Heart left ventricle (tissue), 16 donors: Measurements from ENCODE around the gene PLPP3. TPM values are rescaled to one million over a fixed set of nuclear protein-coding genes. Genes with fewer than 3 reads are reported as not detected.

Source experiments
- ATAC-seq, 4 donors: fragments of 200-7000 bp; cut with Tn5 transposase; one replicate each; pipeline ENCODE4 v1.9.1; 2020 to 2022; ENCODE audit warnings: moderate library complexity in 4 of 4, mild to moderate bottlenecking in 3 of 4, moderate number of reproducible peaks in 1 of 4
- DNase-seq, 5 donors: peaks; one replicate each; pipeline ENCODE4 v3.0.0-alpha.2; 2020
- H3K27ac ChIP-seq, 12 donors: fragments of 200-600 bp; sonication (generic) in 4 of 12; one replicate each; pipeline versions ENCODE4 v1.5.0 to v1.8.0; 2016 to 2022; ENCODE audit warnings: mild to moderate bottlenecking in 2 of 12
- H3K27me3 ChIP-seq, 9 donors: fragments of 200-600 bp; sonication (generic) in 2 of 9; one replicate each; pipeline versions ENCODE4 v1.5.1 to v1.8.0; 2016 to 2022; ENCODE audit warnings: mild to moderate bottlenecking in 3 of 9
- H3K36me3 ChIP-seq, 9 donors: fragments of 200-600 bp; sonication (generic) in 2 of 9; one replicate each; pipeline versions ENCODE4 v1.5.0 to v1.8.0; 2018 to 2022; ENCODE audit warnings: mild to moderate bottlenecking in 2 of 9
- H3K4me1 ChIP-seq, 12 donors: fragments of 200-600 bp; sonication (generic) in 4 of 12; one replicate each; pipeline versions ENCODE4 v1.5.0 to v1.8.0; 2016 to 2022; ENCODE audit warnings: mild to moderate bottlenecking in 3 of 12
- H3K4me3 ChIP-seq, 12 donors: fragments of 200-600 bp; sonication (generic) in 4 of 12; one replicate each; pipeline versions ENCODE4 v1.5.0 to v1.8.0; 2017 to 2022; ENCODE audit warnings: mild to moderate bottlenecking in 9 of 12, moderate library complexity in 4 of 12
- H3K9me3 ChIP-seq, 12 donors: fragments of 200-600 bp; sonication (generic) in 4 of 12; one replicate each; pipeline versions ENCODE4 v1.5.0 to v1.8.0; 2016 to 2022; ENCODE audit warnings: mild to moderate bottlenecking in 1 of 12
- POLR2A ChIP-seq, 2 donors: fragments of 450-650 bp; IDR thresholded peaks; one replicate each; pipeline ENCODE4 v1.6.1; 2017; ENCODE audit warnings: antibody characterized with exemption in 2 of 2, mild to moderate bottlenecking in 2 of 2, moderate library complexity in 2 of 2
- WGBS, 4 donors: extraction: QIAGEN DNeasy Blood & Tissue Kit in 2 of 4; methylation state at CpG; one replicate each; pipeline versions ENCODE4 v1.1.5 to v1.1.7; 2013 to 2018; 5-methylcytosine and 5-hydroxymethylcytosine counted together
- intact Hi-C, 10 donors: fragments of 100-400 bp; cut with DNase I; formaldehyde crosslinking; loops; one replicate each; pipeline versions ENCODE4 v1.11.1 to v1.14.2; 2022
- polyA plus RNA-seq, 2 donors: library from polyadenylated mRNA; stranded (reverse); fragments of 200-250 nt; gene quantifications; one replicate each; pipeline ENCODE4 v1.2.3, GENCODE V29; 2013
- total RNA-seq, 9 donors: library from RNA; depleted of rRNA in 2 of 9; stranded (reverse); fragments of >200 nt in 2 of 9; fragmentation: NEBNext Ultra II Directional in 3 of 9; extraction: Animal tissue kit (Norgen Biotek cat#: 25700) in 3 of 9; gene quantifications; one replicate each; pipeline versions ENCODE4 v1.1.0 to v1.2.4, GENCODE V29; 2016 to 2023
- TF ChIP-seq, protein P1 (sequence below), 12 donors: fragments of 200-600 bp; sonication (generic) in 4 of 12; IDR thresholded peaks; one replicate each; pipeline versions ENCODE4 v1.5.0 to v1.8.0; 2018 to 2022; ENCODE audit warnings: antibody characterized with exemption in 12 of 12, mild to moderate bottlenecking in 5 of 12
- donor health status: ischemic (EF 13 %, LVEDD 7.1; RV severe dilation, severe dysfunction).
- donor health status: healthy with polysubstance abuse.
- donor health status: DM: no; HTN: yes; CAD: no.
- donor health status: DM: no; HTN: no; CAD: no.
- donor health status: ischemic (EF 25% LVEDD 6.9; RV normal size, moderate dysfunction).
- donor health status: ischemic (EF 25% LVEDD 5.7; RV mildly dilated, moderate dysfunction).
- donor health status: healthy.
- donor health status: DM: yes; HTN: yes; CAD: no.
- donor health status: ischemic (EF 35%, LVEDD 5.7; RV mildly dilated, moderate dysfunction).
- donor health status: nonischemic (EF 11% LVEDD 7.7; RV severe dilation, severe dysfunction).
- donor health status: DM: yes; HTN: yes; CAD: no.
- donor health status: PGD.
- donor health status: ischemic (EF 29% LVEDD 5.4; RV normal size, mild dysfunction).
- donor health status: nonischemic (EF 23%, LVEDD 6.1; RV moderate dilation, normal function).

Gene PLPP3
- total and polyA plus RNA-seq, 11 donors = 17.1 to 221 (median 89.9) TPM

DNA sequence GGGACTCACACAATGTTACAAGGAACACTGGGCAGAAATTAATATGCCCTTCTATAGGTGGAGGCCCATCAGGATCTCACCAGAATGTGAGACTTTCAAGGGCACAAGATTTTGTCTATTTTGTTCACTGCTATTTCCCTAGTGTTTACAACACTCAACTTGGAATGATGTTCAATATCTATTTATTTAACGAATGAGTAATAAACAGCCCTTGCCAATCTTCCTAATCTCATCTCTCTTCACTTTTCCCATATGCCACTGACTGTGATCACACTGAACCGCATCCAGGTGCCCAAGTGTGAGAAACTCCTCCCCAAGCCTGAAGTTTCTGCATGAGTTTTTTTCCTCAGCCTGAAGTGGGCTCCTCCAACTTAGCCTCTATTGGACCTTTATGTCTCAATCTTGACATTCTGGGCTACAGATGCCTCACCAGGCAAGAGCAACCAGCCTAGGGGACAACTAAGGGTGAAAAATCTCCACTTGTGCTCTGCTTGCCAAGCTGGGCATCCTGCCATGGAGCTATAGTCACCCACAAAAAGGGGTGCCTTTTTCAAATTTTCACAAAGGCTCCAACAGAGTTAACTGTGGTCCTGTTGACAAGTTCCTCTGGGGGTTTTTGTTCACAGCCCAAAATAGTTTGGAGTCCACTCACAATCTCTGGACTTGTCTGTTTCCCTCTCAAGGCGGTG, 105.6 kb downstream of the PLPP3 start:
- TF ChIP-seq, protein P1, sequence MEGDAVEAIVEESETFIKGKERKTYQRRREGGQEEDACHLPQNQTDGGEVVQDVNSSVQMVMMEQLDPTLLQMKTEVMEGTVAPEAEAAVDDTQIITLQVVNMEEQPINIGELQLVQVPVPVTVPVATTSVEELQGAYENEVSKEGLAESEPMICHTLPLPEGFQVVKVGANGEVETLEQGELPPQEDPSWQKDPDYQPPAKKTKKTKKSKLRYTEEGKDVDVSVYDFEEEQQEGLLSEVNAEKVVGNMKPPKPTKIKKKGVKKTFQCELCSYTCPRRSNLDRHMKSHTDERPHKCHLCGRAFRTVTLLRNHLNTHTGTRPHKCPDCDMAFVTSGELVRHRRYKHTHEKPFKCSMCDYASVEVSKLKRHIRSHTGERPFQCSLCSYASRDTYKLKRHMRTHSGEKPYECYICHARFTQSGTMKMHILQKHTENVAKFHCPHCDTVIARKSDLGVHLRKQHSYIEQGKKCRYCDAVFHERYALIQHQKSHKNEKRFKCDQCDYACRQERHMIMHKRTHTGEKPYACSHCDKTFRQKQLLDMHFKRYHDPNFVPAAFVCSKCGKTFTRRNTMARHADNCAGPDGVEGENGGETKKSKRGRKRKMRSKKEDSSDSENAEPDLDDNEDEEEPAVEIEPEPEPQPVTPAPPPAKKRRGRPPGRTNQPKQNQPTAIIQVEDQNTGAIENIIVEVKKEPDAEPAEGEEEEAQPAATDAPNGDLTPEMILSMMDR (IDR thresholded peaks at IDR 0.05) = no peak
- no peak for TF ChIP-seq POLR2A (IDR thresholded peaks at IDR 0.05)
- no peak for ATAC-seq
- Histone ChIP-seq H3K27ac (peak overlapping the region in 1 of 12 donors; percentile 10), H3K9me3 (no peaks in the 10 kb centered on the region), H3K4me3 (no peak overlapping the region), H3K4me1 (peaks cover 0 to 60% (median 13%) of the 10 kb centered on the region in 12 donors), H3K27me3 (peaks cover 0 to 4% (median 0%) of the 10 kb centered on the region in 9 donors), H3K36me3 (no peaks in the 10 kb centered on the region)
- DNase-seq = no peak
- WGBS, 4 donors = 69 to 72% (median 71%) methylated on average over 3 of the region's 3 CpGs
- intact Hi-C loops = loop anchor here in 1 of 10 donors (10.0 kb wide), 1 partner anchor 101 kb away; the partner anchor contains the start of gene PLPP3

DNA sequence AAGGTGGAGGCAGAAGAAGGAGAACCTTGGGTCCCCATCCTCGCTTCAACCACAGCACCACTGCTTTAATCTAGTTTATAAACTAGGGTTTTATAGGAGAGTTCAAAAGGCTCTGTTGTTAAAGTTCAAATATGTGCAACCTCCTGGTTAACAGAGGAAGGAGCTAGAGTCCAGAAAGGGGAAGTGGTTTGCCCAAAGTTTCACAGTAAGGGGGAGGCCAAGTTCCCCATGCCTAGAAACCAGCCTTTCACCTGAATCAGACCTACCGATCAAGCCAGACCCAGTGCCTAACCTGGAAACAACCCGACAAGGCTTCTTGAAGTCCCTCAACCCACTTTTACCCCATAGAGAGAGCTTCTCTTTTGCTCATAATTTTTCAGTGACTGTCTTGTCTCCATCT, 106.5 kb downstream of the PLPP3 start:
- no peak overlapping the region for H3K27ac ChIP-seq
- H3K4me1 ChIP-seq = peaks cover 0 to 53% (median 8%) of the 10 kb centered on the region in 12 donors
- intact Hi-C loops = loop anchor here in 1 of 10 donors (10.0 kb wide), 1 partner anchor 102 kb away; the partner anchor contains the start of gene PLPP3
- 91 to 92% (median 92%) methylated on average over 3 of the region's 3 CpGs for WGBS, 4 donors
- DNase-seq (no peak), ATAC-seq (no peak)
- peaks cover 0 to 4% (median 0%) of the 10 kb centered on the region in 9 donors for H3K27me3 ChIP-seq
- no peaks in the 10 kb centered on the region for H3K36me3 ChIP-seq
- no peaks in the 10 kb centered on the region for H3K9me3 ChIP-seq
- H3K4me3 ChIP-seq = no peak overlapping the region
- TF ChIP-seq, protein P1 (IDR thresholded peaks at IDR 0.05) = no peak
- TF ChIP-seq POLR2A (IDR thresholded peaks at IDR 0.05) = no peak

DNA sequence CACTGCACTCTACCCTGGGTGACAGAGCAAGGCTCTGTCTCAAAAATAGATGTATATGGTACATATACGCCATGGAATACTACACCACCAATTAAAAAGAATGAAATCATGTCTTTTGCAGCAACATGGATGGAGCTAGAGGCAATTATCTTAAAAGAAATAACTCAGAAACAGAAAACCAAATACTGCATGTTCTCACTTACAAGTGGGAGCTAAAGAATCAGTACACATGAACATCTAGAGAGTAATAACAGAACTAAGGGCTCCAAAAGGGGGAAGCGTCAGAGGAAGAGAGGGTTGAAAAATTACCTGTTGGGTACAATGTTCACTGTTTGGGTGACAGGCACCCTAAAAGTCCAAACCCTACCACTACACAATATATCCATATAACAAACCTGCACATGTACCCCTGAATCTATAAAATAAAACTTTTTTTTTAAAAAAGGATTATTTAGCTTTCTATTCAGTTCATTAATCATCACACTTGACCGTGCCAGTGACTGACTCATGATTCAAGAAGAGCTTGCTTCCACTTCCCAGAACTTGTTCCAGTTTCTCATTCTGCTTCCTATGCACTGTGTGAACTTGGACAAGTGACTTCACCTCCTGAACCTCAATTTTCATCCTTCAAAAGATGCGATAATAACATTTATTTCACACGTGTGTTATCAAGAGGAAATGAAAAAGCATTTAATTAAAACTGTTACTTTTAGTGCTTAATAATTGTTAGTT, 109.6 kb downstream of the PLPP3 start:
- Histone ChIP-seq H3K9me3 (no peaks in the 10 kb centered on the region), H3K27me3 (no peaks in the 10 kb centered on the region), H3K4me1 (peaks cover 0 to 59% (median 3%) of the 10 kb centered on the region in 12 donors), H3K27ac (peak overlapping the region in 1 of 12 donors; percentile 53), H3K36me3 (no peaks in the 10 kb centered on the region), H3K4me3 (no peak overlapping the region)
- no peak for DNase-seq
- TF ChIP-seq, protein P1 (IDR thresholded peaks at IDR 0.05) = no peak
- no peak for TF ChIP-seq POLR2A (IDR thresholded peaks at IDR 0.05)
- intact Hi-C loops = loop anchor here in 1 of 10 donors (10.0 kb wide), 1 partner anchor 105 kb away; the partner anchor contains the start of gene PLPP3
- ATAC-seq = peak in 3 of 4 donors; percentile 70 to 78 (median 77)
- 69 to 78% (median 73%) methylated on average over 5 of the region's 5 CpGs for WGBS, 4 donors

DNA sequence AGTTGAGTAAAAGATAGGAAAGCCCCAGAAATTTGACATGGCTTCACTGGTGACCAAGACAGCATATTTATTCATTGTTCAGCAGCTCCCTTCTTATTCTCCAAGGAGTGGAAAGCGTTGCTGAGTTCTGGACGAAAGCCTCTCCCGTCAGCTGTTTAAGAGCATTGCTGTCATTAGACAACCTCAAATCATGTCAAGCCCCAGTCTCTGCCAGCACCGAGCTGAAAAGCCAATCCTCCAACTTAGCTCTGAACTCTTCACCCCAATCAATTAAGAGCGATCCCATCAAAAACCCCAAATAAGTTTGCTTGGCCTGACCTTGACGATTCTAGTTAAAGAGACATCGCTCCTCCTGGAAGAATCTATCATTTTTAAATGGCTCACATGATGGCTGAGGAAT, 110.8 kb downstream of the PLPP3 start:
- H3K27me3 ChIP-seq = no peaks in the 10 kb centered on the region
- ATAC-seq (peak in 2 of 4 donors; percentile 40 to 47), DNase-seq (no peak)
- H3K9me3 ChIP-seq = no peaks in the 10 kb centered on the region
- TF ChIP-seq, protein P1 (IDR thresholded peaks at IDR 0.05) = no peak
- TF ChIP-seq POLR2A (IDR thresholded peaks at IDR 0.05) = no peak
- no peaks in the 10 kb centered on the region for H3K36me3 ChIP-seq
- 68 to 76% (median 69%) methylated on average over 7 of the region's 7 CpGs for WGBS, 4 donors
- intact Hi-C loops = no loop called here
- H3K27ac ChIP-seq = no peak overlapping the region
- peaks cover 0 to 59% (median 2%) of the 10 kb centered on the region in 12 donors for H3K4me1 ChIP-seq
- no peak overlapping the region for H3K4me3 ChIP-seq
